Neural cell (in vitro differentiated cells): ENCODE data around the gene MMAB. TPM values are rescaled to one million over a fixed set of nuclear protein-coding genes. Genes with fewer than 3 reads are reported as not detected.

Source experiments
- H2AFZ ChIP-seq: fragments of 200-600, 300-800 bp; sonication (generic), shearing (Covaris generic); 2 replicates; pipeline ENCODE4 v1.6.0; 2014; ENCODE audit warnings: low read depth, mild to moderate bottlenecking, antibody characterized with exemption, low read length, moderate library complexity
- H3F3A ChIP-seq: fragments of 200-600 bp; shearing (Covaris generic); 2 replicates; pipeline ENCODE4 v1.6.1; 2016; ENCODE audit warnings: mild to moderate bottlenecking, moderate library complexity, mixed read lengths, antibody characterized with exemption, low read length; ENCODE audit not compliant: insufficient read depth, poor library complexity, severe bottlenecking
- H3K27ac ChIP-seq: fragments of 200-600, 300-800 bp; sonication (generic), shearing (Covaris generic); 2 replicates; pipeline ENCODE4 v1.5.1; 2014; ENCODE audit warnings: mild to moderate bottlenecking, low read length, moderate library complexity
- H3K27me3 ChIP-seq: fragments of 300-800, 200-600 bp; sonication (generic), shearing (Covaris generic); 2 replicates; pipeline ENCODE4 v1.6.0; 2014; ENCODE audit warnings: mild to moderate bottlenecking, low read depth, low read length, moderate library complexity; ENCODE audit not compliant: insufficient read depth
- H3K36me3 ChIP-seq: fragments of 300-800, 200-600 bp; sonication (generic), shearing (Covaris generic); 2 replicates; pipeline ENCODE4 v1.5.1; 2014; ENCODE audit warnings: mild to moderate bottlenecking, antibody characterized with exemption, low read length, moderate library complexity; ENCODE audit not compliant: insufficient read depth
- H3K4me2 ChIP-seq: fragments of 300-800, 200-600 bp; sonication (generic), shearing (Covaris generic); 2 replicates; pipeline ENCODE4 v1.6.0; 2014; ENCODE audit warnings: mild to moderate bottlenecking, low read length
- H3K4me3 ChIP-seq: fragments of 300-800, 200-600 bp; sonication (generic), shearing (Covaris generic); 2 replicates; pipeline ENCODE4 v1.5.1; 2014; ENCODE audit warnings: mild to moderate bottlenecking, low read length, moderate library complexity
- H3K79me2 ChIP-seq: fragments of 200-600 bp; shearing (Covaris generic); replicated peaks from 2 replicates; pipeline ENCODE4 v1.6.0; 2014; ENCODE audit warnings: mild to moderate bottlenecking, low read length, moderate library complexity; ENCODE audit not compliant: insufficient read depth
- H3K9ac ChIP-seq: fragments of 300-800, 200-600 bp; sonication (generic), shearing (Covaris generic); 2 replicates; pipeline ENCODE4 v1.6.1; 2016; ENCODE audit warnings: mild to moderate bottlenecking, low read length, mixed read lengths
- H3K9me2 ChIP-seq: fragments of 200-600 bp; shearing (Covaris generic); 2 replicates; pipeline ENCODE4 v1.6.1; 2016; ENCODE audit warnings: mild to moderate bottlenecking, low read length, mixed read lengths; ENCODE audit not compliant: insufficient read depth
- H3K9me3 ChIP-seq: fragments of 200-600, 300-800 bp; sonication (generic), shearing (Covaris generic); 2 replicates; pipeline ENCODE4 v1.6.1; 2016; ENCODE audit warnings: mild to moderate bottlenecking, mixed run types, low read length, moderate library complexity, mixed read lengths
- H4K20me1 ChIP-seq: fragments of 200-600 bp; shearing (Covaris generic); 2 replicates; pipeline ENCODE4 v1.6.1; 2016; ENCODE audit warnings: mild to moderate bottlenecking, mixed run types; ENCODE audit not compliant: insufficient read depth
- CTCF ChIP-seq: fragments of 450-650 bp; IDR thresholded peaks from 2 replicates; pipeline ENCODE4 v1.5.1; 2014; ENCODE audit warnings: antibody characterized with exemption, mild to moderate bottlenecking, moderate library complexity; ENCODE audit not compliant: poor library complexity, severe bottlenecking
- EP300 ChIP-seq: fragments of 450-650 bp; conservative IDR thresholded peaks from 2 replicates; pipeline ENCODE4 v1.6.1; 2014; ENCODE audit warnings: antibody characterized with exemption, mild to moderate bottlenecking, moderate library complexity; ENCODE audit not compliant: poor library complexity, severe bottlenecking
- EZH2 ChIP-seq: fragments of 200-600, 300-800 bp; shearing (Covaris generic), sonication (generic); IDR thresholded peaks from 2 replicates; pipeline ENCODE4 v1.6.1; 2014; ENCODE audit warnings: antibody characterized with exemption, low read length, borderline replicate concordance, mild to moderate bottlenecking; ENCODE audit not compliant: insufficient read depth, poor library complexity, severe bottlenecking
- MXI1 ChIP-seq: fragments of 450-650 bp; conservative IDR thresholded peaks from 2 replicates; pipeline ENCODE4 v1.6.1; 2014; ENCODE audit warnings: antibody characterized with exemption, mild to moderate bottlenecking; ENCODE audit not compliant: poor library complexity, severe bottlenecking
- POLR2AphosphoS5 ChIP-seq: IDR thresholded peaks from 2 replicates; pipeline ENCODE4 v1.6.1; 2012
- RAD21 ChIP-seq: fragments of 450-650 bp; conservative IDR thresholded peaks from 2 replicates; pipeline ENCODE4 v1.6.1; 2014; ENCODE audit warnings: antibody characterized with exemption, mild to moderate bottlenecking, moderate library complexity
- REST ChIP-seq: IDR thresholded peaks from 2 replicates; pipeline ENCODE4 v1.6.1; 2012; ENCODE audit warnings: borderline replicate concordance
- SMC3 ChIP-seq: fragments of 450-650 bp; conservative IDR thresholded peaks from 2 replicates; pipeline ENCODE4 v1.6.1; 2014; ENCODE audit warnings: antibody characterized with exemption, mild to moderate bottlenecking, moderate library complexity; ENCODE audit not compliant: poor library complexity
- TAF1 ChIP-seq: IDR thresholded peaks from 2 replicates; pipeline ENCODE4 v1.6.1; 2012; ENCODE audit warnings: low read depth
- polyA plus RNA-seq: library from polyadenylated mRNA; depleted of rRNA; stranded (reverse); fragments of >200 nt; gene quantifications from 2 replicates; pipeline ENCODE4 v1.2.3, GENCODE V29; 2014

MMAB gene
- polyA plus RNA-seq, 1 donor from 2014 or later = 52.6 TPM

DNA sequence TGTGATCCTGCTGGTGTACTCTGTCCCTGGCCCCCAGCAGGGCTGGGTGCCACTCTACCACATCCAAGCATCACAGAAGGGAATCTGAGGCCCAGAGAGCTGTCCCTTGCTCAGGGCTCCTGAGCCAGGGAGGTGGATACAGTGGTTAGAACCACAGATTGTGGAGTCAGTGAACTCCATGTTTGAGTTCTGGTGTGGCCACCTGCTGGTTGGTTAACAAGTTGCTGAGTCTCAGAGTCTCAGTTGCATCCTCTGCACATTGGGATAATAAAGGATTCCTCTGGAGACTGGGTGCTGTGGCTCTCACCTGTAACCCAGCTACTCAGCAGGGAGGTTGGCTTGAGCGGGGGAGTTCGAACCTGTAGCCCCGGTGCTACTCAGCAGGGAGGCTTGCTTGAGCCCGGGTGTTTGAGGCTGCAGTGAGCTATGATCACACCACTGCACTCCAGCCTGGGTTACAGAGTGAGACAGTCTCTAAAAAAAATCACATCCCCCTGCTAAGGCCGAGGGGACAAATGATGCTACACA, 39.7 kb upstream of the MMAB start:
- H3K4me3 ChIP-seq = no peak overlapping the region
- no peaks in the 10 kb centered on the region for H4K20me1 ChIP-seq
- TF ChIP-seq CTCF (no peak), REST (no peak)
- H3F3A ChIP-seq = no peaks in the 10 kb centered on the region
- H3K9me3 ChIP-seq = no peaks in the 10 kb centered on the region
- no peaks in the 10 kb centered on the region for H3K9me2 ChIP-seq
- no peak overlapping the region for H3K9ac ChIP-seq
- no peaks in the 10 kb centered on the region for H3K79me2 ChIP-seq
- H3K27me3 ChIP-seq = peaks cover 4% of the 10 kb centered on the region
- no peak overlapping the region for H3K27ac ChIP-seq
- H2AFZ ChIP-seq = no peak overlapping the region
- H3K4me2 ChIP-seq = no peak overlapping the region
- no peaks in the 10 kb centered on the region for H3K36me3 ChIP-seq

GRCh38 chr12:109612003-109612402, 38.7 kb upstream of the MMAB start:
- Histone ChIP-seq H2AFZ (no peak overlapping the region), H3F3A (no peaks in the 10 kb centered on the region), H3K9ac (no peak overlapping the region), H3K9me2 (no peaks in the 10 kb centered on the region), H3K27me3 (peaks cover 4% of the 10 kb centered on the region), H3K4me3 (no peak overlapping the region), H3K9me3 (no peaks in the 10 kb centered on the region), H4K20me1 (no peaks in the 10 kb centered on the region), H3K79me2 (no peaks in the 10 kb centered on the region), H3K4me2 (no peak overlapping the region), H3K27ac (no peak overlapping the region), H3K36me3 (no peaks in the 10 kb centered on the region)
- TF ChIP-seq TAF1 = no peak
- no peak for TF ChIP-seq EP300
- TF ChIP-seq POLR2AphosphoS5 = no peak
- no peak for TF ChIP-seq EZH2
- no peak for TF ChIP-seq SMC3
- TF ChIP-seq REST = no peak
- no peak for TF ChIP-seq MXI1
- TF ChIP-seq CTCF = no peak
- no peak for TF ChIP-seq RAD21
